Left lung (tissue), 10 donors: ENCODE measurements around the gene MEAK7. TPM values are rescaled to one million over a fixed set of nuclear protein-coding genes. Genes with fewer than 3 reads are reported as not detected.
A peak's percentile ranks its signal among the peaks of the same experiment; 100 is the strongest.

Experiments
- ATAC-seq: fragments of 200-7000 bp; cut with Tn5 transposase; one replicate; pipeline ENCODE4 v1.9.1; 2020; ENCODE audit warnings: moderate library complexity
- DNase-seq, 4 donors: peaks; one replicate each; pipeline ENCODE4 v3.0.0-alpha.2; 2013 to 2020
- H3K27ac ChIP-seq, 2 donors: fragments of 200-600 bp; sonication (generic) in 1 of 2; one replicate each; pipeline versions ENCODE4 v1.5.0 to v1.8.0; 2020 to 2021
- H3K27me3 ChIP-seq, 2 donors: fragments of 200-600 bp; sonication (generic) in 1 of 2; one replicate each; pipeline versions ENCODE4 v1.5.0 to v1.8.0; 2020 to 2021
- H3K36me3 ChIP-seq, 2 donors: fragments of 200-600 bp; sonication (generic) in 1 of 2; one replicate each; pipeline versions ENCODE4 v1.5.0 to v1.8.0; 2020 to 2021
- H3K4me1 ChIP-seq, 2 donors: fragments of 200-600 bp; one replicate each; pipeline ENCODE4 v1.8.0; 2021
- H3K4me3 ChIP-seq, 2 donors: fragments of 200-600 bp; sonication (generic) in 1 of 2; one replicate each; pipeline versions ENCODE4 v1.5.0 to v1.8.0; 2020 to 2021; ENCODE audit warnings: mild to moderate bottlenecking in 1 of 2
- H3K9me3 ChIP-seq, 2 donors: fragments of 200-600 bp; sonication (generic) in 1 of 2; one replicate each; pipeline versions ENCODE4 v1.5.0 to v1.8.0; 2020 to 2021
- CTCF ChIP-seq, 2 donors: fragments of 200-600 bp; sonication (generic) in 1 of 2; IDR thresholded peaks; one replicate each; pipeline versions ENCODE4 v1.5.0 to v1.8.0; 2021; ENCODE audit warnings: antibody characterized with exemption in 2 of 2
- intact Hi-C, 2 donors: fragments of 100-400 bp; cut with DNase I; formaldehyde crosslinking; loops; one replicate each; pipeline versions ENCODE4 v1.11.2 to v1.14.2; 2022
- polyA plus RNA-seq, 6 donors: library from polyadenylated mRNA; unstranded; fragments of 120-200 nt; gene quantifications; one replicate each; pipeline ENCODE4 v1.2.1, GENCODE V29; 2013; ENCODE audit not compliant: insufficient read length in 6 of 6
- total RNA-seq, 2 donors: library from RNA; stranded (reverse); fragmentation: NEBNext Ultra II Directional; extraction: Animal tissue kit (Norgen Biotek cat#: 25700); gene quantifications; one replicate each; pipeline ENCODE4 v1.2.1, GENCODE V29; 2021
- donor health status: DM: no; HTN: yes; CAD: no.
- donor health status: DM: no; HTN: no; CAD: no.

The MEAK7 gene
- total and polyA plus RNA-seq, 8 donors: 13.1 to 22.3 (median 20.3) TPM

GRCh38 chr16:84476401-84476800, 28.1 kb downstream of the MEAK7 start:
- ATAC-seq: no peak
- Histone ChIP-seq H3K9me3 (peaks cover 0 to 5% of the 10 kb centered on the region in 2 donors), H3K27ac (no peak overlapping the region), H3K4me1 (no peaks in the 10 kb centered on the region), H3K4me3 (no peak overlapping the region), H3K27me3 (no peaks in the 10 kb centered on the region), H3K36me3 (peaks cover 0 to 32% of the 10 kb centered on the region in 2 donors)
- TF ChIP-seq CTCF (IDR thresholded peaks at IDR 0.05): no peak
- DNase-seq: peak in 2 of 4 donors; percentile 60 to 66
- intact Hi-C loops: no loop called here

GRCh38 chr16:84475643-84476240, 28.7 kb downstream of the MEAK7 start:
- Histone ChIP-seq H3K27ac (no peak overlapping the region), H3K9me3 (peaks cover 0 to 5% of the 10 kb centered on the region in 2 donors), H3K4me1 (no peaks in the 10 kb centered on the region), H3K36me3 (peaks cover 0 to 26% of the 10 kb centered on the region in 2 donors), H3K4me3 (no peak overlapping the region), H3K27me3 (no peaks in the 10 kb centered on the region)
- no peak for DNase-seq
- intact Hi-C loops: no loop called here
- ATAC-seq: no peak
- TF ChIP-seq CTCF (IDR thresholded peaks at IDR 0.05): no peak

GRCh38 chr16:84471966-84472365, 32.5 kb downstream of the MEAK7 start:
- no peak for TF ChIP-seq CTCF (IDR thresholded peaks at IDR 0.05)
- peaks cover 0 to 12% of the 10 kb centered on the region in 2 donors for H3K9me3 ChIP-seq
- no peak overlapping the region for H3K27ac ChIP-seq
- H3K4me3 ChIP-seq: no peak overlapping the region
- H3K27me3 ChIP-seq: no peaks in the 10 kb centered on the region
- intact Hi-C loops: no loop called here
- no peaks in the 10 kb centered on the region for H3K4me1 ChIP-seq
- peaks cover 0 to 9% of the 10 kb centered on the region in 2 donors for H3K36me3 ChIP-seq
- ATAC-seq: no peak
- no peak for DNase-seq

- peaks cover 0 to 16% of the 10 kb centered on the region in 2 donors for H3K36me3 ChIP-seq
- no peak overlapping the region for H3K27ac ChIP-seq
- no peaks in the 10 kb centered on the region for H3K4me1 ChIP-seq
- ATAC-seq: no peak
- TF ChIP-seq CTCF (IDR thresholded peaks at IDR 0.05): no peak
- intact Hi-C loops: no loop called here
- no peak overlapping the region for H3K4me3 ChIP-seq
- H3K9me3 ChIP-seq: peaks cover 0 to 19% of the 10 kb centered on the region in 2 donors
- no peak for DNase-seq
- H3K27me3 ChIP-seq: no peaks in the 10 kb centered on the region
These were observed 33.1 kb downstream of the MEAK7 start for GRCh38 chr16:84471316-84471715.

- DNase-seq (no peak), ATAC-seq (no peak)
- peaks cover 0 to 45% of the 10 kb centered on the region in 2 donors for H3K36me3 ChIP-seq
- intact Hi-C loops: no loop called here
- no peak overlapping the region for H3K27ac ChIP-seq
- H3K27me3 ChIP-seq: no peaks in the 10 kb centered on the region
- peaks cover 0 to 20% of the 10 kb centered on the region in 2 donors for H3K9me3 ChIP-seq
- H3K4me3 ChIP-seq: no peak overlapping the region
- no peaks in the 10 kb centered on the region for H3K4me1 ChIP-seq
- TF ChIP-seq CTCF (IDR thresholded peaks at IDR 0.05): no peak
These were observed 36.8 kb downstream of the MEAK7 start for GRCh38 chr16:84467709-84468108.
